OCI-LY7 (cell line): ENCODE measurements around the gene CFAP90. TPM values are rescaled to one million over a fixed set of nuclear protein-coding genes. Genes with fewer than 3 reads are reported as not detected.

Experiments used
- BruUV-seq: library from RNA; stranded (reverse); fragments of 400-500 nt; replicated peaks from 2 replicates; lab custom pipeline; 2021; lab: Mats Ljungman, UMichigan
- CTCF ChIA-PET: fragments of 300-600 bp; sonication (Branson Sonifier 250); formaldehyde crosslinking; loops from one replicate; lab custom pipeline; 2022; ENCODE audit warnings: antibody characterized with exemption; ENCODE audit not compliant: unreplicated experiment; lab: Charles Lee
- POLR2A ChIA-PET: fragments of 300-600 bp; sonication (Branson Sonifier 250); formaldehyde crosslinking; loops from one replicate; lab custom pipeline; 2022; ENCODE audit warnings: antibody characterized with exemption; lab: Charles Lee
- DNase-seq: peaks from one replicate; pipeline ENCODE4 v3.0.0-alpha.2; 2015; ENCODE audit warnings: low spot score
- H2AFZ ChIP-seq: fragments of 200-600 bp; sonication (generic), shearing (Covaris generic); 2 replicates; pipeline ENCODE4 v1.6.1; 2014; ENCODE audit warnings: mild to moderate bottlenecking, antibody characterized with exemption, low read length, moderate library complexity
- H3K27ac ChIP-seq: fragments of 200-600 bp; sonication (generic); 2 replicates; pipeline ENCODE4 v1.5.1; 2014; ENCODE audit warnings: mixed run types, low read depth, mild to moderate bottlenecking, moderate library complexity, low read length, inconsistent platforms; ENCODE audit not compliant: poor library complexity, severe bottlenecking
- H3K36me3 ChIP-seq: fragments of 200-600 bp; sonication (generic); 2 replicates; pipeline ENCODE4 v1.6.1; 2014; ENCODE audit warnings: mild to moderate bottlenecking, antibody characterized with exemption, low read length, moderate library complexity, mixed read lengths; ENCODE audit not compliant: insufficient read depth
- H3K4me1 ChIP-seq: fragments of 200-600 bp; sonication (generic); 2 replicates; pipeline ENCODE4 v1.5.1; 2014; ENCODE audit warnings: mild to moderate bottlenecking, low read length; ENCODE audit not compliant: insufficient read depth, poor library complexity, severe bottlenecking
- H3K4me2 ChIP-seq: fragments of 200-600 bp; sonication (generic); 2 replicates; pipeline ENCODE4 v1.6.1; 2014; ENCODE audit warnings: mild to moderate bottlenecking, low read length
- H3K4me3 ChIP-seq: fragments of 200-600 bp; sonication (generic); 2 replicates; pipeline ENCODE4 v1.5.1; 2014; ENCODE audit warnings: mild to moderate bottlenecking, low read depth, low read length; ENCODE audit not compliant: poor library complexity, severe bottlenecking
- H3K79me2 ChIP-seq: fragments of 200-600 bp; sonication (generic); 2 replicates; pipeline ENCODE4 v1.6.1; 2016; ENCODE audit warnings: low read depth, mild to moderate bottlenecking, low read length, moderate library complexity, mixed read lengths; ENCODE audit not compliant: insufficient read depth
- H3K9me2 ChIP-seq: fragments of 200-600 bp; sonication (generic); 2 replicates; pipeline ENCODE4 v1.6.1; 2016; ENCODE audit warnings: mild to moderate bottlenecking, low read length, mixed read lengths; ENCODE audit not compliant: insufficient read depth
- H3K9me3 ChIP-seq: fragments of 200-600 bp; sonication (generic); 2 replicates; pipeline ENCODE4 v1.6.1; 2014; ENCODE audit warnings: mild to moderate bottlenecking, mixed run types, low read length, mixed read lengths
- H4K20me1 ChIP-seq: fragments of 200-600 bp; sonication (generic); 2 replicates; pipeline ENCODE4 v1.6.1; 2014; ENCODE audit warnings: mild to moderate bottlenecking, antibody characterized with exemption, low read length, moderate library complexity, mixed read lengths; ENCODE audit not compliant: insufficient read depth
- CTCF ChIP-seq: fragments of 200-600 bp; sonication (generic); conservative IDR thresholded peaks from 2 replicates; pipeline ENCODE4 v1.5.1; 2014; ENCODE audit warnings: mild to moderate bottlenecking, antibody characterized with exemption, low read length, moderate library complexity, mixed read lengths
- EZH2phosphoT487 ChIP-seq: fragments of 200-600 bp; sonication (generic); IDR thresholded peaks from 2 replicates; pipeline ENCODE4 v1.6.1; 2018; ENCODE audit warnings: low read depth, borderline replicate concordance, mild to moderate bottlenecking, mixed run types, antibody characterized with exemption, low read length, moderate library complexity, mixed read lengths
- intact Hi-C: fragments of 100-400 bp; cut with micrococcal nuclease; formaldehyde crosslinking; loops from one replicate; pipeline ENCODE4 v1.10.0; 2022; ENCODE audit not compliant: unreplicated experiment
- total RNA-seq, 2 experiments: library from RNA; depleted of rRNA in 1 of 2; stranded (reverse); fragments of >200 nt in 1 of 2; shearing (Covaris generic) in 1 of 2; gene quantifications; 2 replicates each; pipeline ENCODE4 v1.2.3, GENCODE V29; 2014 to 2022

The CFAP90 gene
- total RNA-seq, 2 experiments from 2014 or later, result not detected

GRCh38 chr5:7882926-7883325 lies 32.0 kb upstream of the CFAP90 start:
- ChIA-PET CTCF (no interaction called here), POLR2A (interaction anchor here (0.6 to 1.6 kb wide), 5 partner anchors 10 to 23 kb away, joined by 3 to 5 read pairs (median 3); partner anchors contain the start of genes FASTKD3 and MTRR)
- H3K4me2 ChIP-seq, result no peak overlapping the region
- H3K9me3 ChIP-seq, result no peaks in the 10 kb centered on the region
- H2AFZ ChIP-seq, result no peak overlapping the region
- no peak overlapping the region for H3K27ac ChIP-seq
- TF ChIP-seq EZH2phosphoT487, result no peak
- no peak for TF ChIP-seq CTCF
- H4K20me1 ChIP-seq, result peaks cover 7% of the 10 kb centered on the region
- BruUV-seq, result no TSS peak
- H3K4me3 ChIP-seq, result no peak overlapping the region
- no peaks in the 10 kb centered on the region for H3K9me2 ChIP-seq
- H3K36me3 ChIP-seq, result peaks cover 94% of the 10 kb centered on the region
- no peak for DNase-seq
- H3K4me1 ChIP-seq, result no peaks in the 10 kb centered on the region
- H3K79me2 ChIP-seq, result peaks cover 5% of the 10 kb centered on the region; the same call in 1 of the 2 replicates
- intact Hi-C loops, result no loop called here

- Histone ChIP-seq H3K4me2 (no peak overlapping the region), H2AFZ (no peak overlapping the region), H3K4me1 (no peaks in the 10 kb centered on the region), H3K27ac (no peak overlapping the region), H3K9me3 (no peaks in the 10 kb centered on the region), H4K20me1 (peaks cover 4% of the 10 kb centered on the region), H3K36me3 (peaks cover 97% of the 10 kb centered on the region), H3K4me3 (no peak overlapping the region), H3K9me2 (no peaks in the 10 kb centered on the region), H3K79me2 (no peaks in the 10 kb centered on the region; the same call in 1 of the 2 replicates)
- ChIA-PET POLR2A (interaction anchor here (0.9 to 1.6 kb wide), 3 partner anchors 9 to 13 kb away, joined by 3 read pairs; partner anchors contain the start of genes FASTKD3 and MTRR), CTCF (no interaction called here)
- intact Hi-C loops, result no loop called here
- no peak for TF ChIP-seq CTCF
- TF ChIP-seq EZH2phosphoT487, result no peak
- DNase-seq, result no peak
- no TSS peak for BruUV-seq
Measured at GRCh38 chr5:7881816-7882215, 30.9 kb upstream of the CFAP90 start.

- no peak for DNase-seq
- no peaks in the 10 kb centered on the region for H3K4me1 ChIP-seq
- TF ChIP-seq EZH2phosphoT487, result no peak
- TF ChIP-seq CTCF, result 0 out of 2 replicates have a peak, but pooled peaks have one; percentile 21
- H3K9me2 ChIP-seq, result no peaks in the 10 kb centered on the region
- H3K4me3 ChIP-seq, result no peak overlapping the region
- intact Hi-C loops, result no loop called here
- POLR2A ChIA-PET, result interaction anchor here (1.0 to 1.5 kb wide), 2 partner anchors 8 to 13 kb away, joined by 3 to 4 read pairs; partner anchors contain the start of genes FASTKD3 and MTRR
- no peaks in the 10 kb centered on the region for H3K9me3 ChIP-seq
- H3K79me2 ChIP-seq, result no peaks in the 10 kb centered on the region; the same call in 1 of the 2 replicates
- CTCF ChIA-PET, result no interaction called here
- no TSS peak for BruUV-seq
- H3K27ac ChIP-seq, result no peak overlapping the region
- H2AFZ ChIP-seq, result no peak overlapping the region
- no peaks in the 10 kb centered on the region; the same call in 1 of the 2 replicates for H4K20me1 ChIP-seq
- peaks cover 98% of the 10 kb centered on the region for H3K36me3 ChIP-seq
- no peak overlapping the region for H3K4me2 ChIP-seq
Measured at GRCh38 chr5:7881091-7881490, 30.2 kb upstream of the CFAP90 start.
